H1 (cell line): ENCODE results near the gene C2orf92. TPM values are rescaled to one million over a fixed set of nuclear protein-coding genes. Genes with fewer than 3 reads are reported as not detected.

Source experiments
- CTCF ChIA-PET: fragments of 300-600 bp; sonication (Branson Sonifier 250); formaldehyde crosslinking; loops from one replicate; lab custom pipeline; 2021; ENCODE audit not compliant: partially characterized antibody; lab: Charles Lee
- POLR2A ChIA-PET: fragments of 300-600 bp; sonication (Branson Sonifier 250); formaldehyde crosslinking; loops from one replicate; lab custom pipeline; 2021; ENCODE audit warnings: inconsistent platforms; ENCODE audit not compliant: partially characterized antibody; lab: Charles Lee
- DNase-seq, 2 experiments: peaks; one replicate each; pipeline versions ENCODE4 v3.0.0 to v3.0.0-alpha.2; 2010 to 2022; ENCODE audit warnings: low spot score in 2 of 2, low read depth in 1 of 2, mixed read lengths in 1 of 2
- FAIRE-seq: peaks from 2 replicates; lab custom pipeline; 2011; peaks lifted over from hg19 to GRCh38; lab: Jason Lieb, UNC
- H2AFZ ChIP-seq: 2 replicates; pipeline ENCODE4 v1.8.1; 2012; ENCODE audit warnings: low read length, inconsistent platforms
- H2AK5ac ChIP-seq: 2 replicates; pipeline ENCODE4 v1.6.1; 2013; ENCODE audit warnings: low read depth, low read length
- H2BK120ac ChIP-seq: replicated peaks from 2 replicates; pipeline ENCODE3; 2013; ENCODE audit warnings: low read depth, low read length, inconsistent platforms
- H2BK12ac ChIP-seq: 2 replicates; pipeline ENCODE4 v1.6.1; 2013; ENCODE audit warnings: low read depth, low read length
- H2BK15ac ChIP-seq: 2 replicates; pipeline ENCODE4 v1.6.1; 2013; ENCODE audit warnings: low read length
- H2BK20ac ChIP-seq: 2 replicates; pipeline ENCODE4 v1.6.1; 2013; ENCODE audit warnings: low read length
- H2BK5ac ChIP-seq: 2 replicates; pipeline ENCODE4 v1.6.1; 2013; ENCODE audit warnings: low read depth, low read length
- H3K14ac ChIP-seq: 2 replicates; pipeline ENCODE4 v1.6.1; 2013; ENCODE audit warnings: inconsistent platforms; ENCODE audit not compliant: insufficient read length
- H3K18ac ChIP-seq: 2 replicates; pipeline ENCODE4 v1.6.1; 2013; ENCODE audit warnings: low read length; ENCODE audit errors: extremely low read depth
- H3K23ac ChIP-seq: 2 replicates; pipeline ENCODE4 v1.6.1; 2013; ENCODE audit warnings: inconsistent platforms; ENCODE audit not compliant: insufficient read length
- H3K23me2 ChIP-seq: 2 replicates; pipeline ENCODE4 v1.6.1; 2013; ENCODE audit warnings: low read depth, low read length
- H3K27ac ChIP-seq: 2 replicates; pipeline ENCODE4 v1.6.1; 2011; ENCODE audit warnings: low read depth, low read length, inconsistent platforms
- H3K27me3 ChIP-seq, 4 experiments: replicated peaks in 1 of 4; 1 replicate in 1 of 4; 2 replicates in 3 of 4; pipeline versions ENCODE4 v1.6.1 to v1.8.1; 2011 to 2013; ENCODE audit warnings: low read length in 3 of 4, mild to moderate bottlenecking in 3 of 4, inconsistent platforms in 2 of 4, mixed read lengths in 2 of 4, moderate library complexity in 1 of 4; ENCODE audit not compliant: control insufficient read depth in 3 of 4, insufficient read depth in 3 of 4; ENCODE audit errors: extremely low read depth in 1 of 4
- H3K36me3 ChIP-seq, 4 experiments: 2 replicates each; pipeline versions ENCODE4 v1.6.1 to v1.8.1; 2011 to 2013; ENCODE audit warnings: mild to moderate bottlenecking in 4 of 4, low read length in 3 of 4, moderate library complexity in 2 of 4, control low read depth in 1 of 4, inconsistent platforms in 1 of 4; ENCODE audit not compliant: insufficient read depth in 4 of 4, control insufficient read depth in 2 of 4
- H3K4ac ChIP-seq: replicated peaks from 2 replicates; pipeline ENCODE3; 2013; ENCODE audit warnings: low read length, low read depth, mixed read lengths, inconsistent platforms; ENCODE audit not compliant: insufficient read length
- H3K4me1 ChIP-seq, 4 experiments: replicated peaks in 1 of 4; 1 replicate in 1 of 4; 2 replicates in 3 of 4; pipeline versions ENCODE4 v1.6.1 to v1.8.1; 2011 to 2013; ENCODE audit warnings: low read length in 3 of 4, inconsistent platforms in 2 of 4, mixed read lengths in 1 of 4; ENCODE audit not compliant: insufficient read depth in 4 of 4, control insufficient read depth in 3 of 4
- H3K4me2 ChIP-seq, 2 experiments: 2 replicates each; pipeline versions ENCODE4 v1.6.1 to v1.8.1; 2011 to 2013; ENCODE audit warnings: low read depth in 2 of 2, low read length in 2 of 2, control low read depth in 1 of 2, inconsistent platforms in 1 of 2, mild to moderate bottlenecking in 1 of 2; ENCODE audit not compliant: insufficient read depth in 1 of 2
- H3K4me3 ChIP-seq, 4 experiments: fragments of 200-600, 300-600 bp in 1 of 4; sonication (generic), shearing (Covaris generic), sonication (Bioruptor Twin) in 1 of 4; 2 replicates each; pipeline versions ENCODE4 v1.5.1 to v1.8.1; 2011 to 2016; ENCODE audit warnings: low read length in 4 of 4, low read depth in 3 of 4, control low read depth in 2 of 4, inconsistent platforms in 2 of 4, mild to moderate bottlenecking in 2 of 4, mixed read lengths in 1 of 4, moderate library complexity in 1 of 4; ENCODE audit not compliant: insufficient read depth in 2 of 4; ENCODE audit errors: extremely low read depth in 1 of 4
- H3K56ac ChIP-seq: replicated peaks from 2 replicates; pipeline ENCODE3; 2013; ENCODE audit warnings: low read depth, mild to moderate bottlenecking, mixed read lengths, low read length, inconsistent platforms; ENCODE audit not compliant: insufficient read length
- H3K79me1 ChIP-seq: 2 replicates; pipeline ENCODE4 v1.6.1; 2013; ENCODE audit warnings: low read depth, low read length, control low read depth
- H3K79me2 ChIP-seq, 2 experiments: 2 replicates each; pipeline versions ENCODE4 v1.6.1 to v1.8.1; 2012 to 2013; ENCODE audit warnings: low read length in 2 of 2, mild to moderate bottlenecking in 2 of 2, inconsistent platforms in 1 of 2; ENCODE audit not compliant: insufficient read depth in 2 of 2, control insufficient read depth in 1 of 2
- H3K9ac ChIP-seq, 4 experiments: replicated peaks in 1 of 4; 1 replicate in 1 of 4; 2 replicates in 3 of 4; pipeline versions ENCODE4 v1.6.1 to v1.8.1; 2011 to 2013; ENCODE audit warnings: low read depth in 3 of 4, low read length in 3 of 4, control low read depth in 2 of 4, mild to moderate bottlenecking in 2 of 4, moderate library complexity in 2 of 4, inconsistent platforms in 1 of 4; ENCODE audit errors: extremely low read depth in 1 of 4
- H3K9me3 ChIP-seq, 2 experiments: 2 replicates each; pipeline versions ENCODE4 v1.6.1 to v1.8.1; 2012 to 2013; ENCODE audit warnings: mild to moderate bottlenecking in 2 of 2, moderate library complexity in 2 of 2, control low read depth in 1 of 2, inconsistent platforms in 1 of 2, low read depth in 1 of 2, low read length in 1 of 2, mixed read lengths in 1 of 2; ENCODE audit not compliant: insufficient read depth in 2 of 2
- H4K20me1 ChIP-seq, 2 experiments: replicated peaks in 1 of 2; 2 replicates each; pipeline versions ENCODE3 to v1.8.1; 2011 to 2013; ENCODE audit warnings: inconsistent platforms in 2 of 2, low read length in 2 of 2, mild to moderate bottlenecking in 1 of 2; ENCODE audit not compliant: insufficient read depth in 2 of 2, control insufficient read depth in 1 of 2
- H4K5ac ChIP-seq: 2 replicates; pipeline ENCODE4 v1.6.1; 2013; ENCODE audit warnings: low read length, low read depth, mixed read lengths, inconsistent platforms; ENCODE audit not compliant: insufficient read length
- H4K8ac ChIP-seq: 2 replicates; pipeline ENCODE4 v1.8.0; 2013; ENCODE audit warnings: mild to moderate bottlenecking, moderate library complexity, low read length, inconsistent platforms; ENCODE audit not compliant: insufficient read depth; ENCODE audit errors: extremely low read depth
- H4K91ac ChIP-seq: replicated peaks from 2 replicates; pipeline ENCODE3; 2013; ENCODE audit warnings: low read length, mixed read lengths, inconsistent platforms; ENCODE audit not compliant: insufficient read length
- ATF3 ChIP-seq: IDR thresholded peaks from 2 replicates; pipeline ENCODE4 v1.6.1; 2011; ENCODE audit warnings: low read depth, mild to moderate bottlenecking, low read length; ENCODE audit not compliant: insufficient read depth
- BCL11A ChIP-seq, 2 experiments: IDR thresholded peaks; one replicate each; pipeline ENCODE4 v1.6.1; 2011; ENCODE audit warnings: low read depth in 2 of 2, low read length in 2 of 2, mild to moderate bottlenecking in 2 of 2
- CBX5 ChIP-seq: fragments of 300-800, 300-1000 bp; sonication (generic); IDR thresholded peaks from 2 replicates; pipeline ENCODE4 v1.7.1; 2016; ENCODE audit warnings: antibody characterized with exemption, low read length, low read depth
- CEBPB ChIP-seq: IDR thresholded peaks from 2 replicates; pipeline ENCODE4 v1.6.1; 2012; ENCODE audit warnings: low read depth, low read length
- CHD1 ChIP-seq: IDR thresholded peaks from 2 replicates; pipeline ENCODE4 v1.6.1; 2012; ENCODE audit warnings: low read depth, low read length, improper control_type of control experiment
- CTCF ChIP-seq, 3 experiments: IDR thresholded peaks; 1 replicate in 2 of 3; 2 replicates in 1 of 3; pipeline versions ENCODE4 v1.5.1 to v1.6.1; 2011; ENCODE audit warnings: low read length in 3 of 3, mild to moderate bottlenecking in 3 of 3, inconsistent platforms in 2 of 3, low read depth in 1 of 3, moderate library complexity in 1 of 3; ENCODE audit not compliant: insufficient read depth in 1 of 3; ENCODE audit errors: control extremely low read depth in 1 of 3
- E2F6 ChIP-seq: IDR thresholded peaks from 2 replicates; pipeline ENCODE4 v1.6.1; 2012; ENCODE audit warnings: inconsistent platforms
- KDM5A ChIP-seq: fragments of 200-600 bp; IDR thresholded peaks from 2 replicates; pipeline ENCODE4 v1.7.1; 2012; ENCODE audit warnings: mild to moderate bottlenecking, low read length, inconsistent platforms, mixed read lengths
- TBP ChIP-seq: IDR thresholded peaks from 2 replicates; pipeline ENCODE4 v1.6.1; 2011; ENCODE audit warnings: low read depth, low read length, improper control_type of control experiment
- ZNF274 ChIP-seq: IDR thresholded peaks from 2 replicates; pipeline ENCODE4 v1.7.0; 2012; ENCODE audit warnings: low read length, borderline replicate concordance; ENCODE audit errors: extremely low read depth
- WGBS, 2 experiments: shearing (Covaris generic) in 1 of 2; methylation state at CpG; one replicate each; pipeline versions ENCODE4 v1.1.6 to v1.1.7; 2013 to 2015; ENCODE audit warnings: low lambda C conversion rate in 2 of 2, mixed read lengths in 2 of 2, inconsistent platforms in 1 of 2, low coverage in 1 of 2, missing lambda C conversion rate in 1 of 2; ENCODE audit not compliant: insufficient replicate concordance in 2 of 2, insufficient coverage in 1 of 2, insufficient read length in 1 of 2; ENCODE audit errors: extremely low coverage in 1 of 2, missing lambda C conversion rate in 1 of 2; 5-methylcytosine and 5-hydroxymethylcytosine counted together
- polyA plus RNA-seq, 7 experiments: library from polyadenylated mRNA; depleted of rRNA in 3 of 7; stranded (reverse) in 5 of 7; unstranded in 2 of 7; fragments of >200 nt in 5 of 7; fragments of 200-250 nt in 2 of 7; gene quantifications; 1 replicate in 5 of 7; 2 replicates in 1 of 7; 4 replicates in 1 of 7; pipeline versions ENCODE4 v1.2.1 to v1.2.3, GENCODE V29; 2011 to 2013; ENCODE audit warnings: missing spikeins in 2 of 7, mixed read lengths in 2 of 7
- total RNA-seq: library from RNA; stranded (reverse); fragmentation: NEBNext Ultra II Directional; extraction: Animal tissue kit (Norgen Biotek cat#: 25700); gene quantifications from 2 replicates; pipeline ENCODE4 v1.2.1, GENCODE V29; 2021

Gene C2orf92
- total and polyA plus RNA-seq, 2 of the 8 experiments (the other 6 are each of a cell fraction or from before 2014, with no cell fraction given) = 2.3 to 3.7 TPM

- no peaks in the 10 kb centered on the region for H3K27me3 ChIP-seq
- H3K9me3 ChIP-seq = no peaks in the 10 kb centered on the region
- H3K79me2 ChIP-seq = no peaks in the 10 kb centered on the region
- no peak overlapping the region for H3K56ac ChIP-seq
- 0 out of 2 replicates have a peak overlapping the region, but pooled peaks have one; percentile 72 for H2BK20ac ChIP-seq
- no peaks in the 10 kb centered on the region for H3K23me2 ChIP-seq
- no peak overlapping the region for H3K4me2 ChIP-seq
- no peak overlapping the region for H3K9ac ChIP-seq
- H3K27ac ChIP-seq = no peak overlapping the region
- H2BK120ac ChIP-seq = peak overlapping the region; percentile 90
- H3K36me3 ChIP-seq = no peaks in the 10 kb centered on the region
- no peak overlapping the region for H2AFZ ChIP-seq
- 92% methylated on average over 4 of the region's 4 CpGs; no CpG with 5 or more reads in 1 of the 2 experiments for WGBS, 2 experiments
- H3K18ac ChIP-seq = no peak overlapping the region
- H4K5ac ChIP-seq = no peak overlapping the region
- no peak overlapping the region for H2BK12ac ChIP-seq
- H3K4me3 ChIP-seq = no peak overlapping the region
- H2BK5ac ChIP-seq = no peak overlapping the region
- no peak for FAIRE-seq
- H3K4me1 ChIP-seq = peaks cover 0 to 10% (median 3%) of the 10 kb centered on the region in 4 experiments; a peak in 4 of 7 replicates
- H3K79me1 ChIP-seq = no peaks in the 10 kb centered on the region
- no peak overlapping the region for H3K14ac ChIP-seq
- H4K8ac ChIP-seq = no peak overlapping the region
- ChIA-PET POLR2A (no interaction called here), CTCF (interaction anchor here (0.6 to 2.3 kb wide), 11 partner anchors 9 to 159 kb away, joined by 3 to 17 read pairs (median 4); no protein-coding TSS in a partner anchor)
- H4K20me1 ChIP-seq = no peaks in the 10 kb centered on the region
- no peak overlapping the region for H4K91ac ChIP-seq
- no peak overlapping the region for H2BK15ac ChIP-seq
- no peak overlapping the region for H2AK5ac ChIP-seq
- DNase-seq = no peak
- no peak overlapping the region for H3K4ac ChIP-seq
- no peak overlapping the region for H3K23ac ChIP-seq
- TF ChIP-seq KDM5A (no peak), CTCF (IDR thresholded peaks at IDR 0.05; ENCODE audit: control extremely low read depth in 1 of 3, insufficient read depth in 1 of 3, low read depth in 1 of 3, low read length in 3 of 3) (no peak), TBP (no peak), ZNF274 (no peak), ATF3 (no peak), BCL11A (IDR thresholded peaks at IDR 0.05; ENCODE audit: low read depth in 2 of 2, low read length in 2 of 2) (no peak), CBX5 (no peak), E2F6 (no peak), CEBPB (no peak), CHD1 (no peak)
Observed at GRCh38 chr2:97750017-97750416, 80.5 kb downstream of the C2orf92 start.
